Natural killer cell (primary cell): Measurements from ENCODE around the gene LMO7. TPM values are rescaled to one million over a fixed set of nuclear protein-coding genes. Genes with fewer than 3 reads are reported as not detected.

Source experiments
- ATAC-seq, 3 donors: fragments of 150-1000 bp in 2 of 3; fragments of 200-7000 bp in 1 of 3; cut with Tn5 transposase; 1 replicate in 1 of 3; 2 replicates in 2 of 3; pipeline ENCODE4 v1.10.0; 2021; ENCODE audit warnings: mild to moderate bottlenecking in 2 of 3, moderate library complexity in 2 of 3
- DNase-seq, 2 donors: peaks; one replicate each; pipeline versions ENCODE4 v3.0.0 to v3.0.0-alpha.2; 2013 to 2021; ENCODE audit warnings: mixed read lengths in 1 of 2
- H3K27ac ChIP-seq: one replicate; pipeline ENCODE4 v1.5.1; 2013; ENCODE audit warnings: mild to moderate bottlenecking, low read length
- H3K27me3 ChIP-seq: one replicate; pipeline ENCODE4 v1.6.1; 2013; ENCODE audit warnings: low read length; ENCODE audit not compliant: control insufficient read depth, insufficient read depth
- H3K36me3 ChIP-seq: one replicate; pipeline ENCODE4 v1.6.1; 2013; ENCODE audit warnings: low read length; ENCODE audit not compliant: control insufficient read depth, insufficient read depth
- H3K4me1 ChIP-seq: one replicate; pipeline ENCODE4 v1.6.1; 2013; ENCODE audit warnings: low read length; ENCODE audit not compliant: control insufficient read depth, insufficient read depth
- H3K4me3 ChIP-seq: one replicate; pipeline ENCODE4 v1.5.1; 2013; ENCODE audit warnings: low read length
- H3K9me3 ChIP-seq: one replicate; pipeline ENCODE4 v1.6.1; 2013; ENCODE audit warnings: low read length; ENCODE audit not compliant: control insufficient read depth, insufficient read depth
- H3K27ac Mint-ChIP-seq, 2 donors: one replicate each; pipeline ENCODE4 v1.8.0; 2022; ENCODE audit warnings: mild to moderate bottlenecking in 2 of 2, mixed read lengths in 2 of 2, moderate library complexity in 1 of 2
- H3K27me3 Mint-ChIP-seq, 2 donors: one replicate each; pipeline ENCODE4 v1.8.0; 2022; ENCODE audit warnings: low read depth in 2 of 2, mixed read lengths in 2 of 2
- H3K36me3 Mint-ChIP-seq: one replicate; pipeline ENCODE4 v1.8.0; 2022; ENCODE audit warnings: mixed read lengths
- H3K4me1 Mint-ChIP-seq, 2 donors: one replicate each; pipeline ENCODE4 v1.8.0; 2022; ENCODE audit warnings: mixed read lengths in 2 of 2
- H3K4me3 Mint-ChIP-seq: one replicate; pipeline ENCODE4 v1.8.0; 2022; ENCODE audit warnings: mild to moderate bottlenecking, moderate library complexity, mixed read lengths
- H3K9me3 Mint-ChIP-seq, 2 donors: one replicate each; pipeline ENCODE4 v1.8.0; 2022; ENCODE audit warnings: mixed read lengths in 2 of 2
- CTCF ChIP-seq: fragments of 200-600 bp; IDR thresholded peaks from one replicate; pipeline ENCODE4 v1.8.0; 2022; ENCODE audit warnings: antibody characterized with exemption
- WGBS: methylation state at CpG from one replicate; pipeline ENCODE4 v1.1.7; 2013; ENCODE audit warnings: missing lambda C conversion rate; ENCODE audit not compliant: insufficient coverage; 5-methylcytosine and 5-hydroxymethylcytosine counted together
- intact Hi-C: fragments of 100-400 bp; cut with micrococcal nuclease; formaldehyde crosslinking; loops from one replicate; pipeline ENCODE4 v1.14.2; 2022
- total RNA-seq, 4 donors: library from RNA; stranded (reverse); fragments of 120-200 nt in 1 of 4; gene quantifications; one replicate each; pipeline versions ENCODE4 v1.2.3 to v1.2.4, GENCODE V29; 2013 to 2022

Gene LMO7
- total RNA-seq, 3 donors from 2014 or later (not counting 1 experiment from before 2014, with no cell fraction given): 5.5 to 10.4 (median 7.9) TPM

- no peak for ATAC-seq
- no CpG with 5 or more reads among the region's 1 CpG for WGBS
Observed at GRCh38 chr13:75875450-75875849, 239.3 kb downstream of the LMO7 start.

GRCh38 chr13:75876142-75877050 is 240.3 kb downstream of the LMO7 start:
- Mint-ChIP-seq H3K4me3 (no peak overlapping the region), H3K4me1 (peaks cover 0 to 5% of the 10 kb centered on the region in 2 donors), H3K27me3 (peaks cover 6 to 32% of the 10 kb centered on the region in 2 donors), H3K36me3 (no peaks in the 10 kb centered on the region), H3K9me3 (no peaks in the 10 kb centered on the region), H3K27ac (no peak overlapping the region)
- Histone ChIP-seq H3K4me3 (no peak overlapping the region), H3K9me3 (no peaks in the 10 kb centered on the region), H3K27me3 (no peaks in the 10 kb centered on the region), H3K27ac (no peak overlapping the region), H3K36me3 (no peaks in the 10 kb centered on the region), H3K4me1 (no peaks in the 10 kb centered on the region)
- peak; percentile 72 to 91 (median 87) for ATAC-seq
- DNase-seq: peak in 1 of 2 donors; percentile 76
- intact Hi-C loops: loop anchor here (1.0 kb wide), 1 partner anchor 597 kb away; no protein-coding TSS in a partner anchor
- 14% methylated on average over 8 of the region's 11 CpGs for WGBS
- peak; percentile 87 for TF ChIP-seq CTCF

More at GRCh38 chr13:75875450-75875849, 239.3 kb downstream of the LMO7 start:
- no peaks in the 10 kb centered on the region for H3K9me3 ChIP-seq
- Mint-ChIP-seq H3K36me3 (no peaks in the 10 kb centered on the region), H3K4me1 (peaks cover 3 to 5% of the 10 kb centered on the region in 2 donors), H3K9me3 (no peaks in the 10 kb centered on the region), H3K4me3 (no peak overlapping the region), H3K27ac (no peak overlapping the region), H3K27me3 (peaks cover 6 to 25% of the 10 kb centered on the region in 2 donors)
- H3K4me3 ChIP-seq: no peak overlapping the region
- H3K4me1 ChIP-seq: peaks cover 5% of the 10 kb centered on the region
- H3K36me3 ChIP-seq: no peaks in the 10 kb centered on the region
- intact Hi-C loops: no loop called here
- H3K27me3 ChIP-seq: no peaks in the 10 kb centered on the region
- TF ChIP-seq CTCF: no peak
- H3K27ac ChIP-seq: no peak overlapping the region
- no peak for DNase-seq

- H3K36me3 Mint-ChIP-seq: no peaks in the 10 kb centered on the region
- Histone ChIP-seq H3K36me3 (no peaks in the 10 kb centered on the region), H3K9me3 (no peaks in the 10 kb centered on the region), H3K4me3 (no peak overlapping the region), H3K27ac (no peak overlapping the region), H3K27me3 (no peaks in the 10 kb centered on the region), H3K4me1 (no peaks in the 10 kb centered on the region)
- intact Hi-C loops: no loop called here
- no peak overlapping the region for H3K27ac Mint-ChIP-seq
- no peaks in the 10 kb centered on the region for H3K9me3 Mint-ChIP-seq
- TF ChIP-seq CTCF: no peak
- WGBS: 86% methylated on average over 3 of the region's 3 CpGs
- no peak overlapping the region for H3K4me3 Mint-ChIP-seq
- H3K4me1 Mint-ChIP-seq: peaks cover 0 to 5% of the 10 kb centered on the region in 2 donors
- ATAC-seq: no peak
- H3K27me3 Mint-ChIP-seq: peaks cover 5 to 28% of the 10 kb centered on the region in 2 donors
- DNase-seq: no peak
Observed at GRCh38 chr13:75877071-75877470, 240.9 kb downstream of the LMO7 start.
